HFF-Myc (cell line): ENCODE measurements around the gene BPIFA1.

Experiments
- DNase-seq: peaks from one replicate; pipeline ENCODE4 v3.0.0-alpha.2; 2011; ENCODE audit warnings: low read depth; ENCODE audit errors: extremely low read depth
- H3K4me3 ChIP-seq: replicated peaks from 2 replicates; pipeline ENCODE4 v1.5.1; 2011; ENCODE audit warnings: low read depth, mild to moderate bottlenecking, control low read depth, low read length
- TF ChIP-seq, protein P1 (sequence below): IDR thresholded peaks from 2 replicates; pipeline ENCODE4 v1.5.1; 2012; ENCODE audit warnings: mild to moderate bottlenecking, low read depth, low read length, control low read depth; ENCODE audit errors: missing control alignments

Gene BPIFA1

DNA sequence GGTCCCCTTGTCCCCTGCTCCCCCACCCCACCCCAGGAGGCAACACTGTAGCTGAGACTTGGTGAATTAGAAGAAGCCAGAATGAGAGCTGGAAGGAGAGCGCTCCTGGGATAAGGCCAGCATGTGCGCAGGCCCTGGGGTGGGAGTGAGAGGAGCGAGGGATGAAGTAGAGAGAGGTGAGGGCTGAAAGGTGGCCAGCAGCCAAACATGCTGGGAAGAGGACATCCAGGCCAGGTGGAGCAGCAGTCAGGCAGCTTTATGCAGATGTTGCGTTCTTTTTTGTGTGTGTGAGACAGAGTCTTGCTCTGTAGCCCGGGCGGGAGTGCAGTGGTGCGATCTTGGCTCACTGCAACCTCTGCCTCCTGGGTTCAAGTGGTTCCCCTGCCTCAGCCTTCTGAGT, 45.0 kb downstream of the BPIFA1 start:
- no peak overlapping the region for H3K4me3 ChIP-seq
- no peak for DNase-seq
- TF ChIP-seq, protein P1, sequence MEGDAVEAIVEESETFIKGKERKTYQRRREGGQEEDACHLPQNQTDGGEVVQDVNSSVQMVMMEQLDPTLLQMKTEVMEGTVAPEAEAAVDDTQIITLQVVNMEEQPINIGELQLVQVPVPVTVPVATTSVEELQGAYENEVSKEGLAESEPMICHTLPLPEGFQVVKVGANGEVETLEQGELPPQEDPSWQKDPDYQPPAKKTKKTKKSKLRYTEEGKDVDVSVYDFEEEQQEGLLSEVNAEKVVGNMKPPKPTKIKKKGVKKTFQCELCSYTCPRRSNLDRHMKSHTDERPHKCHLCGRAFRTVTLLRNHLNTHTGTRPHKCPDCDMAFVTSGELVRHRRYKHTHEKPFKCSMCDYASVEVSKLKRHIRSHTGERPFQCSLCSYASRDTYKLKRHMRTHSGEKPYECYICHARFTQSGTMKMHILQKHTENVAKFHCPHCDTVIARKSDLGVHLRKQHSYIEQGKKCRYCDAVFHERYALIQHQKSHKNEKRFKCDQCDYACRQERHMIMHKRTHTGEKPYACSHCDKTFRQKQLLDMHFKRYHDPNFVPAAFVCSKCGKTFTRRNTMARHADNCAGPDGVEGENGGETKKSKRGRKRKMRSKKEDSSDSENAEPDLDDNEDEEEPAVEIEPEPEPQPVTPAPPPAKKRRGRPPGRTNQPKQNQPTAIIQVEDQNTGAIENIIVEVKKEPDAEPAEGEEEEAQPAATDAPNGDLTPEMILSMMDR, result no peak

DNA sequence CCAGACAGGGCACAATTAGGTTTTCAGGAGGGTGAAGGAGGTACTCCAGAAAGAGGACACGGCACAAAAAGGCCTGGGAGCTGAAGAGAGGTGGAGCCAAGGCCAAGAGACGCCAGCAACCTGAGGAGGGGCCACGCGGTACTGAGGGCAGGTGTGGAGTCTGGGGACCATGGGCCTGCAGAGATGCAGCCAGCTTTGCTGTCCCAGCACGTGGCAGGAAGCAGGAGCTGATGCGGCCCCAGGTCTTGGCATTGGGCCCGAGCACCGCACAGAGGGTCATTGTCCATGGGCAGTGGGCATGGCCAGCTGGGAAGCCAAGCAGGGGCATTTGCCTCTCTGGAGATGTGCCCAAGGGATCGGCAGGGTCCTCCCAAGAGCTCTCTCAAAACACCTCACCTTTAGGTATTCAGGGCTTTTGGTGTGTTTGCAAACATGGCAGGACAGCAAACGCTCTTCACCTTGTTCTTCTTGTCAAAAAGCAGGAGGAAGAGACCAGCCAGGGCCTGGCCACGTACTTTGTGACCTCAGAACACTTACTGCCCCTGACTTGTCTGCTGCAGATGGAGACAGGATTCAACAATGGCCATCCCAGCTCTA, 45.9 kb downstream of the BPIFA1 start:
- TF ChIP-seq, protein P1, result no peak
- DNase-seq, result no peak
- H3K4me3 ChIP-seq, result no peak overlapping the region

DNA sequence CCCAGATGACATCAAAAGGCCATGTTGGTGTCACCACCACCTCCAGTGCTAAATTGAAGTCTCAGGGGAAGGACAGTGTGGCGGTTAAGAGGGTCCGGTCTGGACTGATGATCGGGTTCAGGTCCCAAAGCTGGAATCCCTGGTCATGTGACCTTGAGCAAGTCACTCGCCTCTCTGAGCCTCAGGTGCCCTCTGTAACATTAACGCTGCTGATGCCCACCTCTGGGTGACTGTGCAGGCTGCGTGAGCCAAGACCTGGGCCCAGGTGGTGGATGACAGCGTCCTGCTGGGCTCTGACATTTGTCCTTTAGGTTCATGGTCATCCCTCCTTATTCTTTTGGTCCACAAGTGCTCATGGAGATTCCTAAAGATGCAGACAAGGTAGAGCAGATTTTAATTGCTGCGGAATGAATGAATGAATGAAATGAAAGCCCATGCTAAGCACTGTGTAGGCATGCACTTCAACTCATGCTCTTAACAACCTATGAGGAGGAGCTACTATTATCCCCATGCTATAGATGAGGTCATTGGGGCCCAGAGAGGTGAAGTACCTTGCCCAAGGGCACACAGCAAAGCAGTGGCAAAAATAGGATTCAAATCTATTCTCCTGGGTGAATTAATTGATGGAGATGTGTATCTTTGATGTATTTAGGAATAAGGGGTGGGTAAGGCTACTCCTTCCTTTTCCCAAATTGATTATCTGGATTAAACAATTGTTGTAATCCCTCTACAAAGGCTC, 46.6 kb downstream of the BPIFA1 start:
- TF ChIP-seq, protein P1, result no peak
- H3K4me3 ChIP-seq, result no peak overlapping the region
- no peak for DNase-seq

DNA sequence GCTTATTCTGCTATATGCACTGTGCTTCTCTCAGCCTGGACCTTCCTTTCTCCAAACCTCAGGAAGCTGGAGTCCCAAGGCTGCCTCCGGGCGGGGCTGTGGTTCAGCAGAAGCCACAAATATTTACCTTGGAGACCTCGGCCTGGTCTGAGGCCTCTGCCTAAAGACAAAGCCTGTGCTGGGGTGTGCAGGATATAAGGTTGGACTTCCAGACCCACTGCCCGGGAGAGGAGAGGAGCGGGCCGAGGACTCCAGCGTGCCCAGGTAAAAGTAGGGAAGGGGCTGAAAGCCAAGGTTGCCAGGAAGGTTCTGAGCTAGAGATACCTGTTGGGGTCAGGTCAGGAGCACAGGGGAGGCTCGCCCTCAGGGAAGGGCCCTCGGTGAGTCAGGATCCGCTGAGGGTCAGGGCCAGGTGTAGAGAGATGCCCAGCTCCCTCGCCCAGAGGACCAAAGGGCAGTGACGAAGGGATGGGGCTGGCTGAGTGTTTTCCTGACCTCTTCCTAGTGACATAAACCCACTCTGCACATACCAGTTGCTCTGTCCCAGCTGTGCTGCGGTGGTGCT, 47.3 kb downstream of the BPIFA1 start, which contains the start of gene BPIFB1:
Gene BPIFB1, plus strand, starts transcription at position 224 of the 565 bp plus-strand sequence. CDS start 2,860 bp downstream, outside the sequence.
- TF ChIP-seq, protein P1, result no peak
- no peak within 1 kb of the TSS for H3K4me3 ChIP-seq
- DNase-seq, result no peak

DNA sequence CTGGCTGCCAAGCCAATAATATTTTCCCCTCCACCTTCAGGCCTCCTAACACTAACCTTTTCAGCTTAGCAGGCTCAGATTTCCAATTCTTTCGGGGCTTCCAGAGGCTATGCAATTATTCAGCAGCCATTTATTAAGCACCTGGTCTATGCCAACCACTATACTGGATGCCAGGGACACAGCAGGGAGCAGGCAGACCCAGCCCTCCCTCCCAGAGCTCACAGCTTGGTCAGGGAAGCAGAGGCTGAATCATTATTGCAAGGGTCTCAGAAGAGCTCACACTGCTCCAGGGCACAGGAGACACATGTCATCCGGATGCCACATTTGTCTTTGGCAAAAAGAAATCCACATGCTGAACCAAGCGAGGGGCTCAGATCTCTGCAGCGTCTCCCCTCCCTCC, 48.5 kb downstream of the BPIFA1 start:
- TF ChIP-seq, protein P1, result no peak

DNA sequence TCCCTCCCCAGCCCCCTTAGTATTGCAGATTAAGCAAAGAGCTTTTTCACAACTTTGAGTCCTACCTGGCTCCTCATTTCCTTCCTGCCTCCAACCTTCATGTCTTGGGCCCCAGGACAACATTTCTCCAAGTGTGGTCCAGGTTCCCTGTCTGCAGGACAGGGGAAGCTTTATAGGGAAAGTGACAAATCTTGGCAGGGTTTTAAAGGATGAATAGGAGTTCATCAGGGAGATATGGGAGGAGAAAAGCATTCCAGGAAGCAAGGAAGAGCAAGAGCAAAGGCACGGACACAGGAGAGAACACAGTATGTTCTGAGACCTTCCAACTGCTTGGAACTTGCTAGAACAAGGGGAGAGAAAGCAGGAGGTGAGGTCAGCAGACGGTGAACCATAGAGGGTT, 49.1 kb downstream of the BPIFA1 start:
- no peak for DNase-seq
- TF ChIP-seq, protein P1, result no peak
- H3K4me3 ChIP-seq, result no peak overlapping the region

More for the DNA sequence above, 48.5 kb downstream of the BPIFA1 start:
- H3K4me3 ChIP-seq, result no peak overlapping the region
- no peak for DNase-seq
